GM19372 (cell line): Measurements from ENCODE around the gene ALK.

Experiments used
- ATAC-seq: cut with Tn5 transposase; IDR thresholded peaks from one replicate; pipeline ENCODE4 v1.9.1; 2021; ENCODE audit warnings: mild to moderate bottlenecking, low read depth, moderate library complexity; ENCODE audit not compliant: unreplicated experiment

Gene ALK

GRCh38 chr2:29351248-29351647, 570.1 kb downstream of the ALK start:
- ATAC-seq: no peak

- no peak for ATAC-seq
Measured at GRCh38 chr2:29349316-29350030, 571.9 kb downstream of the ALK start.

GRCh38 chr2:29347774-29348461, 573.5 kb downstream of the ALK start:
- ATAC-seq: no peak

GRCh38 chr2:29345236-29345635, 576.1 kb downstream of the ALK start:
- ATAC-seq: no peak

GRCh38 chr2:29343830-29344229, 577.6 kb downstream of the ALK start:
- ATAC-seq: no peak

- no peak for ATAC-seq
Measured at GRCh38 chr2:29336341-29337241, 584.8 kb downstream of the ALK start.

GRCh38 chr2:29335396-29335795, 586.0 kb downstream of the ALK start:
- no peak for ATAC-seq

GRCh38 chr2:29334706-29335105, 586.7 kb downstream of the ALK start:
- no peak for ATAC-seq

- no peak for ATAC-seq
Measured at GRCh38 chr2:29332540-29332939, 588.8 kb downstream of the ALK start.

GRCh38 chr2:29329899-29330298, 591.5 kb downstream of the ALK start:
- ATAC-seq: no peak

- ATAC-seq: no peak
Measured at GRCh38 chr2:29326926-29327325, 594.5 kb downstream of the ALK start.

- ATAC-seq: no peak
Measured at GRCh38 chr2:29325544-29325943, 595.8 kb downstream of the ALK start.

GRCh38 chr2:29323961-29324360, 597.4 kb downstream of the ALK start:
- ATAC-seq: no peak

GRCh38 chr2:29323301-29323700, 598.1 kb downstream of the ALK start:
- no peak for ATAC-seq

GRCh38 chr2:29322011-29322410, 599.4 kb downstream of the ALK start:
- no peak for ATAC-seq

GRCh38 chr2:29317801-29318485, 603.4 kb downstream of the ALK start:
- no peak for ATAC-seq

GRCh38 chr2:29317077-29317517, 604.3 kb downstream of the ALK start:
- no peak for ATAC-seq

- ATAC-seq: peak; percentile 68
Measured at GRCh38 chr2:29314816-29315571, 606.4 kb downstream of the ALK start.

GRCh38 chr2:29311458-29311857, 609.9 kb downstream of the ALK start:
- no peak for ATAC-seq
